Smooth muscle cell (in vitro differentiated cells): ENCODE data around the gene MAGI1. TPM values are rescaled to one million over a fixed set of nuclear protein-coding genes. Genes with fewer than 3 reads are reported as not detected.

Source experiments
- DNase-seq: peaks from one replicate; lab custom pipeline; 2025; ENCODE audit not compliant: unreplicated experiment; lab: John Stamatoyannopoulos, UW
- H2AFZ ChIP-seq: fragments of 200-600 bp; sonication (generic); 2 replicates; pipeline ENCODE4 v1.6.0; 2016; ENCODE audit warnings: antibody characterized with exemption, low read depth, mild to moderate bottlenecking
- H3F3A ChIP-seq: fragments of 200-600 bp; sonication (generic); 2 replicates; pipeline ENCODE4 v1.6.0; 2017; ENCODE audit warnings: antibody characterized with exemption, low read depth
- H3K27ac ChIP-seq: fragments of 200-600 bp; sonication (generic); 2 replicates; pipeline ENCODE4 v1.5.1; 2016; ENCODE audit warnings: low read depth, mild to moderate bottlenecking
- H3K27me3 ChIP-seq: fragments of 200-600 bp; sonication (generic); 2 replicates; pipeline ENCODE4 v1.6.1; 2016; ENCODE audit warnings: low read depth, mild to moderate bottlenecking
- H3K36me3 ChIP-seq: fragments of 200-600 bp; sonication (generic); 2 replicates; pipeline ENCODE4 v1.5.1; 2016; ENCODE audit warnings: low read depth
- H3K4me1 ChIP-seq: fragments of 200-600 bp; sonication (generic); 2 replicates; pipeline ENCODE4 v1.5.1; 2016; ENCODE audit warnings: low read depth
- H3K4me2 ChIP-seq: fragments of 200-600 bp; sonication (generic); 2 replicates; pipeline ENCODE4 v1.6.0; 2016; ENCODE audit warnings: mild to moderate bottlenecking
- H3K4me3 ChIP-seq: fragments of 200-600 bp; sonication (generic); 2 replicates; pipeline ENCODE4 v1.5.1; 2016; ENCODE audit warnings: mild to moderate bottlenecking
- H3K79me2 ChIP-seq: fragments of 200-600 bp; sonication (generic); 2 replicates; pipeline ENCODE4 v1.6.0; 2016; ENCODE audit warnings: low read depth, mild to moderate bottlenecking
- H3K9ac ChIP-seq: fragments of 200-600 bp; sonication (generic); 2 replicates; pipeline ENCODE4 v1.6.0; 2016; ENCODE audit warnings: low read depth
- H3K9me3 ChIP-seq: fragments of 200-600 bp; sonication (generic); replicated peaks from 2 replicates; pipeline ENCODE4 v1.5.1; 2016; ENCODE audit warnings: low read depth
- H4K20me1 ChIP-seq: fragments of 200-600 bp; sonication (generic); 2 replicates; pipeline ENCODE4 v1.6.0; 2016; ENCODE audit warnings: low read depth
- WGBS: methylation state at CpG from one replicate; pipeline ENCODE4 v1.1.7; 2016; ENCODE audit warnings: low lambda C conversion rate; 5-methylcytosine and 5-hydroxymethylcytosine counted together
- polyA plus RNA-seq: library from polyadenylated mRNA; unstranded; fragments of >200 nt; fragmentation: Nextera tagmentation; extraction: Ambion mirVana; gene quantifications from 2 replicates; pipeline ENCODE4 v1.2.1, GENCODE V29; 2016
- total RNA-seq: library from RNA; depleted of rRNA; stranded (reverse); fragments of >200 nt; gene quantifications from 2 replicates; pipeline ENCODE4 v1.2.3, GENCODE V29; 2014
- TF ChIP-seq, protein P1 (sequence below): fragments of 200-600 bp; sonication (generic); IDR thresholded peaks from 2 replicates; pipeline ENCODE4 v1.5.1; 2017; ENCODE audit warnings: borderline replicate concordance, mild to moderate bottlenecking, antibody characterized with exemption; ENCODE audit not compliant: insufficient read depth, poor library complexity, severe bottlenecking

The MAGI1 gene
- total and polyA plus RNA-seq, 2 experiments from 2014 or later = 9.9 to 23.3 TPM

GRCh38 chr3:65729555-65729954, 309.2 kb downstream of the MAGI1 start:
- Histone ChIP-seq H2AFZ (no peak overlapping the region), H4K20me1 (peaks cover 80% of the 10 kb centered on the region)
- no peak for DNase-seq

GRCh38 chr3:65728138-65728537, 310.6 kb downstream of the MAGI1 start:
- WGBS = 60% methylated on average over 2 of the region's 2 CpGs
- no peak overlapping the region for H2AFZ ChIP-seq
- no peak overlapping the region for H3K4me3 ChIP-seq
- H3K9ac ChIP-seq = no peak overlapping the region
- TF ChIP-seq, protein P1, sequence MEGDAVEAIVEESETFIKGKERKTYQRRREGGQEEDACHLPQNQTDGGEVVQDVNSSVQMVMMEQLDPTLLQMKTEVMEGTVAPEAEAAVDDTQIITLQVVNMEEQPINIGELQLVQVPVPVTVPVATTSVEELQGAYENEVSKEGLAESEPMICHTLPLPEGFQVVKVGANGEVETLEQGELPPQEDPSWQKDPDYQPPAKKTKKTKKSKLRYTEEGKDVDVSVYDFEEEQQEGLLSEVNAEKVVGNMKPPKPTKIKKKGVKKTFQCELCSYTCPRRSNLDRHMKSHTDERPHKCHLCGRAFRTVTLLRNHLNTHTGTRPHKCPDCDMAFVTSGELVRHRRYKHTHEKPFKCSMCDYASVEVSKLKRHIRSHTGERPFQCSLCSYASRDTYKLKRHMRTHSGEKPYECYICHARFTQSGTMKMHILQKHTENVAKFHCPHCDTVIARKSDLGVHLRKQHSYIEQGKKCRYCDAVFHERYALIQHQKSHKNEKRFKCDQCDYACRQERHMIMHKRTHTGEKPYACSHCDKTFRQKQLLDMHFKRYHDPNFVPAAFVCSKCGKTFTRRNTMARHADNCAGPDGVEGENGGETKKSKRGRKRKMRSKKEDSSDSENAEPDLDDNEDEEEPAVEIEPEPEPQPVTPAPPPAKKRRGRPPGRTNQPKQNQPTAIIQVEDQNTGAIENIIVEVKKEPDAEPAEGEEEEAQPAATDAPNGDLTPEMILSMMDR = no peak
- DNase-seq = no peak
- H3K27me3 ChIP-seq = no peaks in the 10 kb centered on the region
- H3K27ac ChIP-seq = no peak overlapping the region
- no peaks in the 10 kb centered on the region for H3K79me2 ChIP-seq
- H3K4me1 ChIP-seq = peaks cover 11% of the 10 kb centered on the region
- H3F3A ChIP-seq = no peaks in the 10 kb centered on the region
- H3K4me2 ChIP-seq = no peak overlapping the region
- H3K36me3 ChIP-seq = no peaks in the 10 kb centered on the region
- no peaks in the 10 kb centered on the region for H3K9me3 ChIP-seq
- H4K20me1 ChIP-seq = peaks cover 76% of the 10 kb centered on the region

More at GRCh38 chr3:65729555-65729954, 309.2 kb downstream of the MAGI1 start:
- H3K4me1 ChIP-seq = peaks cover 11% of the 10 kb centered on the region
- no peaks in the 10 kb centered on the region for H3K27me3 ChIP-seq
- H3K79me2 ChIP-seq = no peaks in the 10 kb centered on the region
- no peak overlapping the region for H3K9ac ChIP-seq
- H3K4me2 ChIP-seq = no peak overlapping the region
- H3F3A ChIP-seq = no peaks in the 10 kb centered on the region
- H3K27ac ChIP-seq = no peak overlapping the region
- WGBS = 61% methylated on average over 2 of the region's 2 CpGs
- no peaks in the 10 kb centered on the region for H3K36me3 ChIP-seq
- TF ChIP-seq, protein P1 = no peak
- no peaks in the 10 kb centered on the region for H3K9me3 ChIP-seq
- H3K4me3 ChIP-seq = no peak overlapping the region

DNA sequence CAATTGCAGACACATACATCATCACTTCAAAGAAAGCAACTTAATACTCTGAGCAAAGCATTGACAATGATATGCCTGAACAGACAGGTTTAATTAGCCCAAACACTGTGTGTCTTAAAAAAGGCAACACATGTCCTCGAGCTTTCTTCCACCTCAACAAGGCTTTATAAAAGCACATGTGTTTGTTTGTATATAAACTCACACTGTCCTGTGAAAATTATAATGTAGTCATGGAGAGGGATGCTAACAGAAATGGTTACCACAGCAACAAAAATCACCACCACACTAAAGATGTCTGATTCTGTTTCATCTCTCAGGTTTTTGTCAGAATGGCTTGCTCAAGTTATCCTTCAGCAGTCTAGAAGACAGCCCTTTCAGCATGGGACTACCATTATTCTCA, 314.7 kb downstream of the MAGI1 start:
- Histone ChIP-seq H4K20me1 (peaks cover 59% of the 10 kb centered on the region), H3K9me3 (no peaks in the 10 kb centered on the region), H3K79me2 (no peaks in the 10 kb centered on the region), H3K9ac (no peak overlapping the region), H3K27ac (no peak overlapping the region), H3K4me3 (no peak overlapping the region), H2AFZ (no peak overlapping the region), H3K36me3 (no peaks in the 10 kb centered on the region), H3K27me3 (no peaks in the 10 kb centered on the region), H3K4me1 (no peaks in the 10 kb centered on the region), H3F3A (no peaks in the 10 kb centered on the region), H3K4me2 (no peak overlapping the region)
- WGBS = 86% methylated on average over 1 of the region's 1 CpG
- TF ChIP-seq, protein P1 = no peak
- no peak for DNase-seq

DNA sequence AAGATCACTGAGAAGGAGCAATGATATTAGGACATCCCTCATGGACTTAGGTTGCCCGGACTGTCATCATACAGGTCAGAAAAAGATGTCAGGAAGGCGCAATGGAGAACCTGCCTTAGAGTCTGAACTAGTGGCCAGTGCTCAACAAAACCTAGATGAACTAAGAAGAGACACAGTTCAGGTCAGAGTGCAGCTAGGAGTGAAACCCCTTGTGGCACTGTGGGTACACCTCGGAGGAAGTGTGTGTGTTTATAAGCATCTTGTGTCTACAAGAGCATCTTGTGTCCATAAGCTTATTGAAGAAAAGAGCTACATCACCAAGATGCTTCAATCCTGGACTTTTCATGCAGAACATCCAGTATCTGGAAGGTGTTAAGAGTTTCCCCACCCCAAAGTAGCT, 315.7 kb downstream of the MAGI1 start:
- Histone ChIP-seq H2AFZ (no peak overlapping the region), H4K20me1 (peaks cover 50% of the 10 kb centered on the region), H3K79me2 (no peaks in the 10 kb centered on the region), H3K36me3 (no peaks in the 10 kb centered on the region), H3K4me1 (no peaks in the 10 kb centered on the region), H3K27ac (no peak overlapping the region), H3K4me2 (no peak overlapping the region), H3K27me3 (no peaks in the 10 kb centered on the region), H3K9ac (no peak overlapping the region), H3F3A (no peaks in the 10 kb centered on the region), H3K4me3 (no peak overlapping the region), H3K9me3 (no peaks in the 10 kb centered on the region)
- TF ChIP-seq, protein P1 = no peak
- WGBS = 95% methylated on average over 3 of the region's 3 CpGs
- DNase-seq = no peak
